CD14-positive monocyte (primary cell): ENCODE data around the gene TEX19. TPM values are rescaled to one million over a fixed set of nuclear protein-coding genes. Genes with fewer than 3 reads are reported as not detected.

ENCODE experiments used
- DNase-seq, 3 donors: peaks; one replicate each; pipeline ENCODE4 v3.0.0-alpha.2; 2011 to 2022
- H2AFZ ChIP-seq: 2 replicates; pipeline ENCODE4 v1.6.0; 2012; ENCODE audit warnings: mild to moderate bottlenecking, low read depth, low read length, inconsistent platforms; ENCODE audit not compliant: insufficient read depth, poor library complexity, severe bottlenecking
- H3K27ac ChIP-seq, 2 donors: 1 replicate in 1 of 2; 2 replicates in 1 of 2; pipeline ENCODE4 v1.5.1; 2012 to 2013; ENCODE audit warnings: low read length in 2 of 2, control low read depth in 1 of 2, inconsistent platforms in 1 of 2, low read depth in 1 of 2, mild to moderate bottlenecking in 1 of 2
- H3K27me3 ChIP-seq, 2 donors: one replicate each; pipeline versions ENCODE4 v1.6.0 to v1.6.1; 2011 to 2013; ENCODE audit warnings: low read length in 2 of 2; ENCODE audit not compliant: control insufficient read depth in 2 of 2, insufficient read depth in 2 of 2
- H3K36me3 ChIP-seq, 2 donors: replicated peaks in 1 of 2; 1 replicate in 1 of 2; 2 replicates in 1 of 2; pipeline versions ENCODE4 v1.5.1 to v1.6.1; 2012 to 2013; ENCODE audit warnings: low read length in 2 of 2, control low read depth in 1 of 2, inconsistent platforms in 1 of 2, mild to moderate bottlenecking in 1 of 2; ENCODE audit not compliant: insufficient read depth in 2 of 2, control insufficient read depth in 1 of 2
- H3K4me1 ChIP-seq, 2 donors: 1 replicate in 1 of 2; 2 replicates in 1 of 2; pipeline versions ENCODE4 v1.5.1 to v1.6.1; 2012 to 2013; ENCODE audit warnings: low read length in 2 of 2, control low read depth in 1 of 2, inconsistent platforms in 1 of 2, mild to moderate bottlenecking in 1 of 2, moderate library complexity in 1 of 2; ENCODE audit not compliant: insufficient read depth in 2 of 2, control insufficient read depth in 1 of 2
- H3K4me2 ChIP-seq: replicated peaks from 2 replicates; pipeline ENCODE3; 2012; ENCODE audit warnings: low read length, moderate library complexity, mild to moderate bottlenecking; ENCODE audit not compliant: poor library complexity, severe bottlenecking; ENCODE audit errors: extremely low read depth
- H3K4me3 ChIP-seq, 3 experiments: fragments of 200-600 bp in 1 of 3; sonication (generic) in 1 of 3; replicated peaks in 1 of 3; 1 replicate in 2 of 3; 2 replicates in 1 of 3; pipeline ENCODE4 v1.5.1; 2011 to 2013; ENCODE audit warnings: low read length in 3 of 3, mild to moderate bottlenecking in 3 of 3, control low read depth in 2 of 3, low read depth in 2 of 3, inconsistent platforms in 1 of 3, moderate library complexity in 1 of 3
- H3K79me2 ChIP-seq: 2 replicates; pipeline ENCODE4 v1.6.0; 2012; ENCODE audit warnings: mild to moderate bottlenecking, control low read depth, inconsistent platforms, low read length, moderate library complexity; ENCODE audit not compliant: insufficient read depth
- H3K9ac ChIP-seq: 2 replicates; pipeline ENCODE4 v1.6.0; 2017; ENCODE audit warnings: low read length, mild to moderate bottlenecking; ENCODE audit not compliant: insufficient read depth, poor library complexity, severe bottlenecking
- H3K9me3 ChIP-seq, 2 donors: replicated peaks in 1 of 2; 1 replicate in 1 of 2; 2 replicates in 1 of 2; pipeline versions ENCODE4 v1.5.1 to v1.6.1; 2012 to 2013; ENCODE audit warnings: low read length in 2 of 2, control low read depth in 1 of 2; ENCODE audit not compliant: control insufficient read depth in 1 of 2, insufficient read depth in 1 of 2
- H4K20me1 ChIP-seq: 2 replicates; pipeline ENCODE4 v1.6.0; 2012; ENCODE audit warnings: mild to moderate bottlenecking, low read length, control low read depth, moderate library complexity; ENCODE audit not compliant: insufficient read depth
- H3K27ac Mint-ChIP-seq, 7 donors: one replicate each; pipeline ENCODE4 v1.8.0; 2020; ENCODE audit warnings: mild to moderate bottlenecking in 7 of 7, mixed read lengths in 7 of 7, moderate library complexity in 6 of 7, inconsistent platforms in 2 of 7
- H3K27me3 Mint-ChIP-seq, 3 donors: one replicate each; pipeline ENCODE4 v1.8.0; 2021 to 2022; ENCODE audit warnings: low read depth in 3 of 3, mild to moderate bottlenecking in 3 of 3, mixed read lengths in 3 of 3, moderate library complexity in 3 of 3, inconsistent platforms in 1 of 3
- H3K36me3 Mint-ChIP-seq, 2 donors: one replicate each; pipeline ENCODE4 v1.8.0; 2020; ENCODE audit warnings: mixed read lengths in 2 of 2, inconsistent platforms in 1 of 2, mild to moderate bottlenecking in 1 of 2
- H3K4me1 Mint-ChIP-seq: one replicate; pipeline ENCODE4 v1.8.0; 2020; ENCODE audit warnings: mild to moderate bottlenecking, mixed read lengths
- H3K4me3 Mint-ChIP-seq, 2 donors: one replicate each; pipeline ENCODE4 v1.8.0; 2020; ENCODE audit warnings: mild to moderate bottlenecking in 2 of 2, mixed read lengths in 2 of 2, moderate library complexity in 1 of 2
- H3K9me3 Mint-ChIP-seq, 7 donors: one replicate each; pipeline ENCODE4 v1.8.0; 2020 to 2022; ENCODE audit warnings: mixed read lengths in 7 of 7, mild to moderate bottlenecking in 6 of 7, moderate library complexity in 6 of 7, inconsistent platforms in 2 of 7
- WGBS: methylation state at CpG from one replicate; pipeline ENCODE4 v1.1.5; 2013; ENCODE audit warnings: missing lambda C conversion rate; ENCODE audit not compliant: insufficient coverage; 5-methylcytosine and 5-hydroxymethylcytosine counted together
- intact Hi-C, 2 donors: fragments of 100-400 bp; cut with micrococcal nuclease; formaldehyde crosslinking; loops; one replicate each; pipeline versions ENCODE4 v1.15.0 to v1.15.1; 2023
- polyA plus RNA-seq, 3 donors: library from polyadenylated mRNA; depleted of rRNA in 1 of 3; unstranded in 2 of 3; stranded (reverse) in 1 of 3; fragments of 300-500 nt in 2 of 3; fragments of >200 nt in 1 of 3; fragmentation: Illumina TruSeq in 2 of 3; gene quantifications; 1 replicate in 2 of 3; 2 replicates in 1 of 3; pipeline ENCODE4 v1.2.3, GENCODE V29; 2012 to 2021
- TF ChIP-seq, protein P1 (sequence below): fragments of 200-600 bp; IDR thresholded peaks from one replicate; pipeline ENCODE4 v1.8.0; 2022; ENCODE audit warnings: antibody characterized with exemption, mild to moderate bottlenecking

The TEX19 gene
- polyA plus RNA-seq, 3 donors: not detected

DNA sequence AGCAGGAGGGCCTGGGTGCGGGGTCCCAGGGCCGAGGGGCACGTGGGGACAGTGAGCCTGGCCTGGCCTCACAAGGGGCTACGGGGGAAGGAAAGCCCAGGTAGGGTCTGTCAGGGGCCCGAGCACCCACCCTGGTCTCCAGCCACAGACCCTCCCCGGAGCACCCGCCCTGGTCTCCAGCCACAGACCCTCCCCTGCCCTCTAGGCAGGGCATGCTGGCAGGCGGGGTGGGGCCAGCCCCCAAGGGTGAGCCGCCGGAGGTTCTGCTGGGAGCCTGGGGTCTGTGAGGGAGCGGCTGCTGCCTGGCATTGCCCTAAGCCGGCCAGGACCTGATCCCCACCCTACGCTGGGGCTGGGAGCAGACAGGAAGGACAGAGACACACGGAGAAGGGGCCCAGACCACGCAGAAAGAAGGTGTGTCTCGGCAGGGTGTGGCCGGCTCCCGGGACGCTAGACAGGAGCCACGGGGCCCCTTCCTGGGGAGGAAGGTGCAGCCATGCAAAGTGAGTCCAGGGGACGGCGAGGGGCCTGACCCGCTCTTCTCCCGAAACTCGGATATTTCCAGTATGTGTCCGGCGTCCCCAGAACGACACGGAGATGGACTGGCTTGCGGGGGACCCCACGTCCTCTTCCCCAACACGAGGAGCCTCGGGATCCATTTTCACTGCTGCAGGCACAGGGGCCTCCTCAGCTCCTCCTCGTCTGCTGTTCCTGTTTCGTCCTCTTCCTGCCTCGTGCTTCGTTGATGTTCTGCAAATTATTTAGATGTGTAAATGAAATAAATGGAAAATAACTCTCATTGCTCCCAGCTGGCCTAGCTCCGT is 28.0 kb downstream of the TEX19 start:
- H3K27ac Mint-ChIP-seq: no peak overlapping the region
- H3K4me3 ChIP-seq: no peak overlapping the region
- no peaks in the 10 kb centered on the region for H3K79me2 ChIP-seq
- no peak overlapping the region for H3K9ac ChIP-seq
- peaks cover 0 to 7% of the 10 kb centered on the region in 2 donors for H3K36me3 ChIP-seq
- peaks cover 17 to 44% (median 32%) of the 10 kb centered on the region in 3 donors for H3K27me3 Mint-ChIP-seq
- H3K27me3 ChIP-seq: peaks cover 0 to 29% of the 10 kb centered on the region in 2 donors
- peak overlapping the region in 1 of 2 donors; percentile 71 for H3K4me3 Mint-ChIP-seq
- H3K27ac ChIP-seq: no peak overlapping the region
- intact Hi-C loops: no loop called here
- peaks cover 3 to 8% of the 10 kb centered on the region in 2 donors for H3K36me3 Mint-ChIP-seq
- TF ChIP-seq, protein P1, sequence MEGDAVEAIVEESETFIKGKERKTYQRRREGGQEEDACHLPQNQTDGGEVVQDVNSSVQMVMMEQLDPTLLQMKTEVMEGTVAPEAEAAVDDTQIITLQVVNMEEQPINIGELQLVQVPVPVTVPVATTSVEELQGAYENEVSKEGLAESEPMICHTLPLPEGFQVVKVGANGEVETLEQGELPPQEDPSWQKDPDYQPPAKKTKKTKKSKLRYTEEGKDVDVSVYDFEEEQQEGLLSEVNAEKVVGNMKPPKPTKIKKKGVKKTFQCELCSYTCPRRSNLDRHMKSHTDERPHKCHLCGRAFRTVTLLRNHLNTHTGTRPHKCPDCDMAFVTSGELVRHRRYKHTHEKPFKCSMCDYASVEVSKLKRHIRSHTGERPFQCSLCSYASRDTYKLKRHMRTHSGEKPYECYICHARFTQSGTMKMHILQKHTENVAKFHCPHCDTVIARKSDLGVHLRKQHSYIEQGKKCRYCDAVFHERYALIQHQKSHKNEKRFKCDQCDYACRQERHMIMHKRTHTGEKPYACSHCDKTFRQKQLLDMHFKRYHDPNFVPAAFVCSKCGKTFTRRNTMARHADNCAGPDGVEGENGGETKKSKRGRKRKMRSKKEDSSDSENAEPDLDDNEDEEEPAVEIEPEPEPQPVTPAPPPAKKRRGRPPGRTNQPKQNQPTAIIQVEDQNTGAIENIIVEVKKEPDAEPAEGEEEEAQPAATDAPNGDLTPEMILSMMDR: no peak
- peaks cover 14% of the 10 kb centered on the region for H3K4me1 Mint-ChIP-seq
- H4K20me1 ChIP-seq: no peaks in the 10 kb centered on the region
- H2AFZ ChIP-seq: peak overlapping the region; percentile 5
- H3K9me3 ChIP-seq: no peaks in the 10 kb centered on the region
- 48% methylated on average over 31 of the region's 38 CpGs for WGBS
- H3K9me3 Mint-ChIP-seq: peaks cover 0 to 6% (median 0%) of the 10 kb centered on the region in 7 donors
- peak in 1 of 3 donors; percentile 3 for DNase-seq
- H3K4me2 ChIP-seq: peak overlapping the region; percentile 25
- H3K4me1 ChIP-seq: peaks cover 10 to 11% of the 10 kb centered on the region in 2 donors

DNA sequence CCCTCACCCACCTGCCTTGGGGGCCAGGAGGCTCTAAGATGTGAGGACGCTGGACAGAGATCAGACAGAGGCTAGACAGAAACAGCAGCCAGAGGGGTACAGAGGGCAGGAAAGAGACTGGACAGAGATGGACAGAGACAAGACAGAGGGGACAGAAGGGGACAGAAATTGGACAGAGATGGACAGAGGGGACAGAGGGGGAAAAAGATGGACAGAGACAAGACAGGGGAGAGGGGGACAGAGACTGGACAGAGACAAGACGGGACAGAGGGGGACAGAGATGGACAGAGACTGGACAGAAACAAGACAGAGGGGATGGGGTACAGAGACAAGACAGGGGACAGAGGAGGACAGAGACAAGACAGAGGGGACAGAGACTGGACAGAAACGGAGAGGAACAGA is 28.7 kb downstream of the TEX19 start:
- Mint-ChIP-seq H3K36me3 (peaks cover 10 to 13% of the 10 kb centered on the region in 2 donors), H3K4me3 (peak overlapping the region in 1 of 2 donors; percentile 71), H3K9me3 (peaks cover 0 to 6% (median 0%) of the 10 kb centered on the region in 7 donors), H3K4me1 (peaks cover 14% of the 10 kb centered on the region), H3K27me3 (peaks cover 15 to 41% (median 32%) of the 10 kb centered on the region in 3 donors), H3K27ac (no peak overlapping the region)
- no peaks in the 10 kb centered on the region for H3K79me2 ChIP-seq
- no peak overlapping the region for H3K4me3 ChIP-seq
- H3K36me3 ChIP-seq: peaks cover 0 to 13% of the 10 kb centered on the region in 2 donors
- peak overlapping the region; percentile 25 for H3K4me2 ChIP-seq
- intact Hi-C loops: no loop called here
- H3K9ac ChIP-seq: no peak overlapping the region
- no peaks in the 10 kb centered on the region for H4K20me1 ChIP-seq
- peaks cover 10 to 11% of the 10 kb centered on the region in 2 donors for H3K4me1 ChIP-seq
- no peaks in the 10 kb centered on the region for H3K9me3 ChIP-seq
- TF ChIP-seq, protein P1: no peak
- no peak for DNase-seq
- peak overlapping the region; percentile 5 for H2AFZ ChIP-seq
- 80% methylated on average over 2 of the region's 3 CpGs for WGBS
- peaks cover 0 to 29% of the 10 kb centered on the region in 2 donors for H3K27me3 ChIP-seq
- no peak overlapping the region for H3K27ac ChIP-seq
